GM19043 (cell line): ENCODE results near the gene NFX1.
"Not testable (repeated sequence)": the region's sequence is repeated elsewhere in the genome, so short reads cannot be mapped to it uniquely, and the experiment has no call there.

ENCODE experiments used
- ATAC-seq: cut with Tn5 transposase; IDR thresholded peaks from one replicate; pipeline ENCODE4 v1.9.1; 2021; ENCODE audit warnings: low read depth; ENCODE audit not compliant: unreplicated experiment

Gene NFX1

GRCh38 chr9:33351547-33351946 lies 61.2 kb downstream of the NFX1 start:
- ATAC-seq = no peak

- ATAC-seq = no peak
These were observed 64.4 kb downstream of the NFX1 start for GRCh38 chr9:33354651-33355211.

GRCh38 chr9:33355933-33356332 lies 65.6 kb downstream of the NFX1 start:
- ATAC-seq = no peak

- not testable (repeated sequence) for ATAC-seq
These were observed 68.3 kb downstream of the NFX1 start for GRCh38 chr9:33358641-33359040.

- ATAC-seq = no peak
These were observed 73.8 kb downstream of the NFX1 start for GRCh38 chr9:33364127-33364526.

GRCh38 chr9:33364814-33365213 lies 74.5 kb downstream of the NFX1 start:
- not testable (repeated sequence) for ATAC-seq

GRCh38 chr9:33366979-33367480 lies 76.7 kb downstream of the NFX1 start:
- no peak for ATAC-seq

GRCh38 chr9:33372900-33373299 lies 82.6 kb downstream of the NFX1 start:
- ATAC-seq = no peak

GRCh38 chr9:33374190-33374589 lies 83.9 kb downstream of the NFX1 start:
- ATAC-seq = no peak

- ATAC-seq = peak; percentile 68
These were observed 84.4 kb downstream of the NFX1 start for GRCh38 chr9:33374634-33375237.

- no peak for ATAC-seq
These were observed 85.0 kb downstream of the NFX1 start for GRCh38 chr9:33375238-33375840.

GRCh38 chr9:33375841-33376321 lies 85.6 kb downstream of the NFX1 start:
- ATAC-seq = no peak

GRCh38 chr9:33377089-33377715 lies 86.9 kb downstream of the NFX1 start:
- no peak for ATAC-seq

- ATAC-seq = no peak
These were observed 87.9 kb downstream of the NFX1 start for GRCh38 chr9:33378121-33378795.

GRCh38 chr9:33379666-33380389 lies 89.5 kb downstream of the NFX1 start:
- no peak for ATAC-seq

GRCh38 chr9:33380390-33381094 lies 90.2 kb downstream of the NFX1 start:
- no peak for ATAC-seq

GRCh38 chr9:33381231-33381791 lies 91.0 kb downstream of the NFX1 start:
- no peak for ATAC-seq

GRCh38 chr9:33382397-33382796 lies 92.1 kb downstream of the NFX1 start:
- ATAC-seq = not testable (repeated sequence)

- ATAC-seq = not testable (repeated sequence)
These were observed 93.1 kb downstream of the NFX1 start for GRCh38 chr9:33383396-33383795.
